IPS DF 4.7 (cell line): Measurements from ENCODE around the gene KCTD18.

ENCODE experiments used
- DNase-seq: peaks from one replicate; pipeline ENCODE4 v3.0.0-alpha.2; 2013; ENCODE audit warnings: low spot score; ENCODE audit errors: extremely low read depth

Gene KCTD18

GRCh38 chr2:200455958-200456421 is 53.9 kb downstream of the KCTD18 start:
- no peak for DNase-seq

- DNase-seq = no peak
These were observed 54.7 kb downstream of the KCTD18 start for GRCh38 chr2:200454927-200455801.

- DNase-seq = no peak
These were observed 55.9 kb downstream of the KCTD18 start for GRCh38 chr2:200453853-200454534.

DNA sequence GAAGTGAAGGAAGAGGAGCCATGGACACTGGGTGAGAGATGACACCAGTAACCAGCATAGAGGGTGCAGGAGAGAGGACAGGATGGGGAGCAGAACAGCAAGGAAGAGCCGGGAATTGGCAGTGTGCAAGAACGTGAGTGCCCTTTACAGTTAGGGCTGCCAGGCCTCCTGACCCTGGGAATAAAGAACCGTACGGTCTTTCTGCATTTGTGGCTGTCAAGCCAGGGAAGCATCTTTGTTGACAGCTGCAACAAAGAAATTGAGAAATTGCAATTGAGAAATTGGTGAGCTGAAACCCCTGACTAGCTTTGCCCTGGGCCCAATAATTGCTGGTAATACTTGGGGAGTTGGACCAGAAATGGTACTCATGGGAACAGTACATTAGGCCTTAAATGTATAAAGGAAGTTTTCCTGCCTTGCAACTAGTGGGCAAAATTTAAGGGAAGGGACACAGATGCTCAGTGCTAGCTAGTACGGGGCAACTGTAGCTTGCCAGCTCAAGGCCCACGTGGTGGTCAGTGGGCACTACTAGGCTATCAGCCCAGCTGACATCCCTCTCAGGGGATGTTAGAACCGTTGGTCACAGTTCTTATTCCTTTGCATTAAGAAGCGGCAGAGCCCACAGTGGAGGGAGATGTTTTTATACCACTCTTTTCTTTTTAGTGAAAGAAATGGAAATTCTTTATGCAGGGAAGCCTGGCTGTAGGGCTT is 56.6 kb downstream of the KCTD18 start:
- no peak for DNase-seq

DNA sequence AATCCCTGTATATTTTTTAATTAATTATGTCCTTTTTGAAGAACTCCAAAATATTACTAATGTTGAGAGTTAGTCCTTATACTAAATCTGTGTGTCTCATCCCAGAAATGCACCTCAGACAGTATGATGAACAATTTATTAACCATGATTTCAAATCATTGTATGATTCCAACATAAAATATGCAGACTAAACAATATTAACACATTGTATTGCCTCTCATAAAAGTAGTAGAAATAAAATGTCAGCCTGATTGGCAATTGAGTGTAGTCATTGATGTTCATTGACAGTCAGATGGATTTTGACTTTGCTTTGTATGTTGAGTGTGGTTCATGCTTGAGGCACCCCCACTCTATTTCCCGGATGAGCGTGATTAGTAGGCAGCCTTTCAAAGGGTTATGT is 57.5 kb downstream of the KCTD18 start:
- no peak for DNase-seq

- DNase-seq = no peak
These were observed 58.4 kb downstream of the KCTD18 start for GRCh38 chr2:200451511-200451910.

- DNase-seq = no peak
These were observed 59.6 kb downstream of the KCTD18 start for GRCh38 chr2:200450288-200450687.

DNA sequence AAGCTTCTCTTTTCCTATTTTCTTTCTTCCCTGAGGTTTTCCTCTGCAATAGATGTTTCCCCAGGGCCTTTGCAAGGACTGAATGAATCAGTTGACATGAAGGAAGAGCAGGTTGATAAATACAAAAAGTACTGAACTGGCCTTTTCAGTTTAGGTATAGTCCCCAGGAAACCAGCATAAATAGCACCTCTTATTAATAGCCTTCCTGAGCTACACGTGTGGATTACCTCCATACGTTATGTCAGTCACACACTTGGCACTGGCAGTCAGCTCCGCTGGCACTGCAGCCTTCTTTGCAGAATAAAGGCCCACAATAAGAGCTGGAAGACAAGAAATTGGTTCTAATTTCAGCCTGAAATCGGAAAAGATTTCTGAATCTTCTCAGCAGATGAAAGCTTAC is 60.7 kb downstream of the KCTD18 start:
- no peak for DNase-seq

DNA sequence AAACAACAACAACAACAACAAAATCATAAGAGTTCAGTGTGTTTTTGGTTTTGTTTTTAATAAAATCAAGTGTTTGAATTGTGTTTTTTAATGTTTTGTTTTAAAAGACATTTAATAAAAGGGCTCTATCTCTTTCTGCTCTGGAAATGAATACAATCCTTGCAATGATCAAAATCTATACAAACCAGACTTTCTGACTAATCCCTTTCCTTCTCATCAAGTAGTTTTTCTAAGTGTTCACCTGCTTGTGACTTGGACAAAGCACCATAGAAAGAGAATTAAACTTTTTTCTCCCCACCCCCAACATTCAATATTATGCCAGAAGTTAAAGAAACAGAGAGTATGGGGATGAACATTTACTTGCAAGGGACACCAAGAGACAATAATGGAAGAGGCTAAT is 61.4 kb downstream of the KCTD18 start:
- no peak for DNase-seq

DNA sequence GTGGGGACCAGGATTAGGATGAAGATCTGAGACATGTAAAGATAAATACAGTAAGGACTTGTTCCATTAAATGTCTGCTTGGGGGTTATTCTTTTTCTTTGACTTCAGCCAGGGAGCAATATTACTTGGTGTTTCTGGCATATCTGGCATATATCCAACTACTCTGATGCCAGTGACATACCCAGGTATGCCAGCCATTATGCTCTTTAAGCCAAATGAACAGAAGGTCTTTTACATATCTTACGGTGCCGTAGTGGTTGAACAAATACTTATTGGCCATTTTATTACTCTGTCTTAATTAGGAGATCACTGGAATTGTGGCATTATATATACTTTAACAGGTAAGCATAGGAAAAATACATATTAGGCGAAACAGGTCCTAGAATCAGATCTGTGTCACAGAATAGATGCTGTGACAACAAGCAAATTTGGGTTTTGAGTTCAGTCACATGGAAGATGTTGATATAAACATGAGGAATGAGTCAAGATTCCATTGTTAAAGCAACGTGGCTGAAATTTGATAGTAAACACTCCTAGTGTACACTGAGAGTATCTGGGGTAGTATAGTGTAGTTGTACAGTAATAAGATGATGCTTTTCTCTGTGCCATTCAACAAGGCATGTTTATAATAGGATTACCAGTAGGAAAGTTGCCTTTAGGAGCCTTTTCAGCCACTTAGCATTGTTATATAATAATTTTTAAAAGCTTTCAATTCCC is 62.6 kb downstream of the KCTD18 start:
- no peak for DNase-seq

- DNase-seq = no peak
These were observed 63.3 kb downstream of the KCTD18 start for GRCh38 chr2:200446612-200447011.

DNA sequence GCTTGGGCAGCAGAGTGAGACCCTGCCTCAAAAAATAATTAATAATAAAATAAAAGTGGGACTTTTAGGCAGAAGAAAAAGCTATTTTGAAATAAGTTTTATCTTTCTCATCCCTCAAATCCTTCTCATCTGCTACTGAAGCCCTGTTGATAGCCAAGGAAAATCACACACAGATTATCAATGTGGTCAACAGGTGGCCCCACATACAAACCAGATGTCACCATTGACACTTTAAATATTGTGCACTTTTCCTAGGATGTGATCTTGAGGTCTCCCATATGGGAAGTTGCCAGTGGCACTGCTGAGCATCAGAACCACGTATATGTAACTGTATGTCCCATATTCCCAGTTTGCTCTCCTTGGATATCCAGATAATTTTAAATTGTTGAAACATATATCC is 64.6 kb downstream of the KCTD18 start:
- DNase-seq = no peak

DNA sequence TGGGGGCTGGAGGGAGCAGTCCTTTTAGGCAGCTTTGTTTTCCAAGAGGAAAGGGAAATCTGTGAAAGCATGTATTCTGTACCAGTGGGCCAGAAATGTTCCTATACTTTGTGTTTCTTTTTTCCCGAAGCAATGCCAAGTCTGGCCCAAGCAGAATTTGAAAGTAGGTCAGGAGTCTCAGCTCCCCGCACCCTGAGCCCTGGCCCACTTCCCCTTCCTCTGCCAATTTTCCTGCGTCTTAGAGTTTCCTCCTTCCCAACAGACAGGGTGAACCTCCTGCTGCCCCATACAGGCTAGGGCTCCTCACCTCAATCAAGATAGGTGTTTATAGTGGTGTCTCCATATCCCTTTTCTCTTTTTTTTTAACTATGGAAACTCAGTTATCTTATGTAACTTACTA is 65.3 kb downstream of the KCTD18 start:
- DNase-seq = no peak

- DNase-seq = no peak
These were observed 66.0 kb downstream of the KCTD18 start for GRCh38 chr2:200443916-200444315.

DNA sequence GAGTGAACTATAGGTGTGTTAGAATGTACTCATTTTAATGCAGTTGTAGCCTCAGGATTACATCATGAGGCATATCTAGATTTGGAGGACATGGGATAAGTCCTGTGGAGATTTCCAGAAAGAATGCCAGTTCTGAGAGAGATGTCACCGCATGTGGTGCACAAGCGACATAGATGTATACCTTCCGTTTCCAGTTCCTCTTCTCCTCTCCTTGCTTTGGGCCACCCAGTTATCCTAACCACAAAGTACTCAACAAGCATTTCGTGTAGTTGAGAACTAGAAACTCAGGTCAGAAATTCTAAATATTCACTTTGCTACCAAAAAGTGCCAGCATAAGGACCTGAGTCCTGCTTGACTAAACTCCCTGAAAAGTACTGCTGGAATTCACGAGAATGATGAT is 66.5 kb downstream of the KCTD18 start:
- DNase-seq = no peak

- DNase-seq = no peak
These were observed 67.4 kb downstream of the KCTD18 start for GRCh38 chr2:200442471-200442870.

- no peak for DNase-seq
These were observed 69.9 kb downstream of the KCTD18 start for GRCh38 chr2:200439981-200440380.
